ENCODE measurements around the gene EIF5.

GRCh38 chr14:103346286-103346685, 12.2 kb downstream of the EIF5 start:
- TF ChIP-seq POLR2A (IDR thresholded peaks at IDR 0.05; ENCODE audit: extremely low read depth, insufficient read length): no peak
- TF ChIP-seq, protein P1, sequence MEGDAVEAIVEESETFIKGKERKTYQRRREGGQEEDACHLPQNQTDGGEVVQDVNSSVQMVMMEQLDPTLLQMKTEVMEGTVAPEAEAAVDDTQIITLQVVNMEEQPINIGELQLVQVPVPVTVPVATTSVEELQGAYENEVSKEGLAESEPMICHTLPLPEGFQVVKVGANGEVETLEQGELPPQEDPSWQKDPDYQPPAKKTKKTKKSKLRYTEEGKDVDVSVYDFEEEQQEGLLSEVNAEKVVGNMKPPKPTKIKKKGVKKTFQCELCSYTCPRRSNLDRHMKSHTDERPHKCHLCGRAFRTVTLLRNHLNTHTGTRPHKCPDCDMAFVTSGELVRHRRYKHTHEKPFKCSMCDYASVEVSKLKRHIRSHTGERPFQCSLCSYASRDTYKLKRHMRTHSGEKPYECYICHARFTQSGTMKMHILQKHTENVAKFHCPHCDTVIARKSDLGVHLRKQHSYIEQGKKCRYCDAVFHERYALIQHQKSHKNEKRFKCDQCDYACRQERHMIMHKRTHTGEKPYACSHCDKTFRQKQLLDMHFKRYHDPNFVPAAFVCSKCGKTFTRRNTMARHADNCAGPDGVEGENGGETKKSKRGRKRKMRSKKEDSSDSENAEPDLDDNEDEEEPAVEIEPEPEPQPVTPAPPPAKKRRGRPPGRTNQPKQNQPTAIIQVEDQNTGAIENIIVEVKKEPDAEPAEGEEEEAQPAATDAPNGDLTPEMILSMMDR (IDR thresholded peaks at IDR 0.05; ENCODE audit: low read depth, low read length): no peak
- no peak for TF ChIP-seq MAX (IDR thresholded peaks at IDR 0.05; ENCODE audit: low read depth, low read length)
